H9 (cell line): Measurements from ENCODE around the gene NDE1. TPM values are rescaled to one million over a fixed set of nuclear protein-coding genes. Genes with fewer than 3 reads are reported as not detected.

Source experiments
- DNase-seq: peaks from one replicate; pipeline ENCODE4 v3.0.0-alpha.2; 2017
- H2AFZ ChIP-seq: one replicate; pipeline ENCODE4 v1.6.1; 2013; ENCODE audit warnings: mild to moderate bottlenecking, low read length, control low read depth, moderate library complexity
- H2AK5ac ChIP-seq: 2 replicates; pipeline ENCODE4 v1.6.1; 2013; ENCODE audit warnings: low read length, control low read depth, mixed read lengths; ENCODE audit not compliant: insufficient read length
- H2BK120ac ChIP-seq: one replicate; pipeline ENCODE4 v1.6.1; 2013; ENCODE audit warnings: low read depth, mild to moderate bottlenecking, low read length, control low read depth, inconsistent platforms; ENCODE audit not compliant: poor library complexity, severe bottlenecking
- H2BK12ac ChIP-seq: 2 replicates; pipeline ENCODE4 v1.6.1; 2013; ENCODE audit warnings: low read length, control low read depth, mixed read lengths, low read depth; ENCODE audit not compliant: insufficient read length
- H2BK15ac ChIP-seq: 2 replicates; pipeline ENCODE4 v1.6.1; 2013; ENCODE audit warnings: low read depth, low read length, control low read depth
- H2BK20ac ChIP-seq: one replicate; pipeline ENCODE4 v1.6.1; 2013; ENCODE audit warnings: low read depth, mild to moderate bottlenecking, low read length, control low read depth, inconsistent platforms; ENCODE audit not compliant: poor library complexity, severe bottlenecking
- H2BK5ac ChIP-seq: 2 replicates; pipeline ENCODE4 v1.6.1; 2013; ENCODE audit warnings: low read length, control low read depth, mixed read lengths; ENCODE audit not compliant: insufficient read length
- H3K14ac ChIP-seq: 2 replicates; pipeline ENCODE4 v1.6.1; 2013; ENCODE audit warnings: low read length, control low read depth; ENCODE audit not compliant: insufficient read depth
- H3K18ac ChIP-seq: 2 replicates; pipeline ENCODE4 v1.6.1; 2013; ENCODE audit warnings: low read depth, mild to moderate bottlenecking, mixed read lengths, low read length, control low read depth; ENCODE audit not compliant: insufficient read length
- H3K23ac ChIP-seq: 2 replicates; pipeline ENCODE4 v1.6.1; 2013; ENCODE audit warnings: low read length, control low read depth, mixed read lengths, low read depth; ENCODE audit not compliant: insufficient read length
- H3K23me2 ChIP-seq: 2 replicates; pipeline ENCODE4 v1.6.1; 2013; ENCODE audit warnings: low read depth, mild to moderate bottlenecking, mixed read lengths, low read length, control low read depth; ENCODE audit not compliant: insufficient read length, poor library complexity, severe bottlenecking
- H3K27ac ChIP-seq: 2 replicates; pipeline ENCODE4 v1.5.1; 2013; ENCODE audit warnings: low read length, control low read depth, mixed read lengths, low read depth; ENCODE audit not compliant: insufficient read length
- H3K27me3 ChIP-seq: 2 replicates; pipeline ENCODE4 v1.6.1; 2013; ENCODE audit warnings: low read length, control low read depth, inconsistent platforms; ENCODE audit not compliant: insufficient read depth
- H3K4ac ChIP-seq: 2 replicates; pipeline ENCODE4 v1.6.1; 2013; ENCODE audit warnings: low read depth, mild to moderate bottlenecking, control low read depth, inconsistent platforms, low read length, moderate library complexity
- H3K4me1 ChIP-seq: 2 replicates; pipeline ENCODE4 v1.6.1; 2013; ENCODE audit warnings: low read length, control low read depth, inconsistent platforms; ENCODE audit not compliant: insufficient read depth
- H3K4me2 ChIP-seq: 2 replicates; pipeline ENCODE4 v1.6.1; 2013; ENCODE audit warnings: low read length, control low read depth, mixed read lengths; ENCODE audit not compliant: insufficient read length, insufficient read depth
- H3K56ac ChIP-seq: 2 replicates; pipeline ENCODE4 v1.6.1; 2013; ENCODE audit warnings: low read depth, mild to moderate bottlenecking, mixed read lengths, low read length, control low read depth; ENCODE audit not compliant: insufficient read length
- H3K79me1 ChIP-seq: 2 replicates; pipeline ENCODE4 v1.6.1; 2013; ENCODE audit warnings: low read depth, mild to moderate bottlenecking, moderate library complexity, low read length, control low read depth, inconsistent platforms; ENCODE audit not compliant: insufficient read depth, poor library complexity, severe bottlenecking
- H3K79me2 ChIP-seq: 2 replicates; pipeline ENCODE4 v1.6.1; 2013; ENCODE audit warnings: low read length, control low read depth, inconsistent platforms; ENCODE audit not compliant: insufficient read depth
- H3K9ac ChIP-seq: 2 replicates; pipeline ENCODE4 v1.6.1; 2013; ENCODE audit warnings: low read length, control low read depth, mixed read lengths; ENCODE audit not compliant: insufficient read length; ENCODE audit errors: extremely low read depth
- H3K9me3 ChIP-seq: one replicate; pipeline ENCODE4 v1.6.1; 2013; ENCODE audit warnings: low read depth, low read length, inconsistent platforms; ENCODE audit not compliant: control insufficient read depth
- H3T11ph ChIP-seq: one replicate; pipeline ENCODE4 v1.6.1; 2013; ENCODE audit warnings: mild to moderate bottlenecking, low read length, control low read depth, inconsistent platforms
- H4K20me1 ChIP-seq: one replicate; pipeline ENCODE4 v1.6.1; 2013; ENCODE audit not compliant: control insufficient read depth, insufficient read length, insufficient read depth
- H4K5ac ChIP-seq: 2 replicates; pipeline ENCODE4 v1.6.1; 2013; ENCODE audit warnings: low read depth, mild to moderate bottlenecking, mixed read lengths, low read length, control low read depth; ENCODE audit not compliant: insufficient read length
- H4K8ac ChIP-seq: replicated peaks from 2 replicates; pipeline ENCODE4 v1.6.1; 2013; ENCODE audit warnings: low read length, control low read depth, mixed read lengths, low read depth; ENCODE audit not compliant: insufficient read length
- H4K91ac ChIP-seq: 2 replicates; pipeline ENCODE4 v1.6.1; 2013; ENCODE audit warnings: low read depth, mild to moderate bottlenecking, moderate library complexity, mixed read lengths, low read length, control low read depth; ENCODE audit not compliant: insufficient read length
- H3K27ac Mint-ChIP-seq, 3 experiments: 2 replicates in 2 of 3; 3 replicates in 1 of 3; pipeline ENCODE4 v1.8.0; 2020 to 2021; ENCODE audit warnings: mixed read lengths in 3 of 3, mild to moderate bottlenecking in 1 of 3, moderate library complexity in 1 of 3
- H3K27me3 Mint-ChIP-seq: 2 replicates; pipeline ENCODE4 v1.8.0; 2021; ENCODE audit warnings: low read depth, mild to moderate bottlenecking, moderate library complexity, mixed read lengths
- H3K36me3 Mint-ChIP-seq, 3 experiments: 2 replicates in 2 of 3; 3 replicates in 1 of 3; pipeline ENCODE4 v1.8.0; 2020 to 2021; ENCODE audit warnings: low read depth in 3 of 3, mixed read lengths in 3 of 3; ENCODE audit not compliant: insufficient read depth in 1 of 3
- H3K4me1 Mint-ChIP-seq, 2 experiments: 2 replicates each; pipeline ENCODE4 v1.8.0; 2020; ENCODE audit warnings: mixed read lengths in 2 of 2
- H3K4me3 Mint-ChIP-seq, 2 experiments: 2 replicates in 1 of 2; 3 replicates in 1 of 2; pipeline ENCODE4 v1.8.0; 2020 to 2021; ENCODE audit warnings: mild to moderate bottlenecking in 2 of 2, mixed read lengths in 2 of 2, moderate library complexity in 1 of 2
- H3K9me3 Mint-ChIP-seq, 2 experiments: 2 replicates in 1 of 2; 3 replicates in 1 of 2; pipeline ENCODE4 v1.8.0; 2020; ENCODE audit warnings: mild to moderate bottlenecking in 2 of 2, mixed read lengths in 2 of 2, moderate library complexity in 1 of 2
- CTCF ChIP-seq: fragments of 200-600 bp; sonication (generic); conservative IDR thresholded peaks from 3 replicates; pipeline ENCODE4 v1.8.0; 2021; ENCODE audit warnings: antibody characterized with exemption, mild to moderate bottlenecking
- WGBS: extraction: QIAGEN DNeasy Blood & Tissue Kit; methylation state at CpG from one replicate; pipeline ENCODE4 v1.1.7; 2013; ENCODE audit warnings: missing lambda C conversion rate, low lambda C conversion rate, mixed read lengths; ENCODE audit not compliant: insufficient read length; ENCODE audit errors: extremely low coverage; 5-methylcytosine and 5-hydroxymethylcytosine counted together
- total RNA-seq: library from RNA; stranded (reverse); gene quantifications from 2 replicates; pipeline ENCODE4 v1.2.1, GENCODE V29; 2021

Gene NDE1
- total RNA-seq, 1 experiment from 2014 or later, result 49.6 TPM

GRCh38 chr16:15635926-15636325 is 14.1 kb upstream of the NDE1 start:
- Histone ChIP-seq H3K27ac (no peak overlapping the region), H3K23me2 (no peaks in the 10 kb centered on the region), H3K23ac (no peak overlapping the region), H3K27me3 (no peaks in the 10 kb centered on the region), H3K14ac (no peak overlapping the region), H3K9ac (no peak overlapping the region), H3K4me1 (no peaks in the 10 kb centered on the region), H2BK120ac (no peak overlapping the region), H3K4ac (no peak overlapping the region), H3K79me2 (no peaks in the 10 kb centered on the region), H4K20me1 (no peaks in the 10 kb centered on the region), H3K79me1 (peaks cover 2% of the 10 kb centered on the region), H3T11ph (no peak overlapping the region), H4K5ac (no peak overlapping the region), H2BK5ac (no peak overlapping the region), H3K4me2 (no peak overlapping the region), H4K8ac (no peak overlapping the region), H2BK12ac (no peak overlapping the region), H3K9me3 (no peaks in the 10 kb centered on the region), H4K91ac (no peak overlapping the region), H2AFZ (no peak overlapping the region), H3K56ac (no peak overlapping the region), H2BK15ac (no peak overlapping the region), H2BK20ac (no peak overlapping the region), H2AK5ac (no peak overlapping the region), H3K18ac (no peak overlapping the region)
- Mint-ChIP-seq H3K9me3 (no peaks in the 10 kb centered on the region), H3K4me3 (no peak overlapping the region), H3K4me1 (no peaks in the 10 kb centered on the region), H3K36me3 (peaks cover 36 to 73% (median 71%) of the 10 kb centered on the region in 3 experiments; a peak in 6 of 7 replicates), H3K27ac (peak overlapping the region in 1 of 3 experiments; percentile 44; a peak in 1 of 7 replicates), H3K27me3 (no peaks in the 10 kb centered on the region)
- DNase-seq, result no peak
- TF ChIP-seq CTCF, result no peak
- no CpG with 5 or more reads among the region's 9 CpGs for WGBS
